Neuron (in vitro differentiated cells): Measurements from ENCODE around the gene RRH.
"Not testable (repeated sequence)": the region's sequence is repeated elsewhere in the genome, so short reads cannot be mapped to it uniquely, and the experiment has no call there.

Source experiments
- H2AFZ ChIP-seq: one replicate; pipeline ENCODE4 v1.6.1; 2013; ENCODE audit warnings: low read depth, mild to moderate bottlenecking, inconsistent platforms, low read length, moderate library complexity
- H3K27me3 ChIP-seq: one replicate; pipeline ENCODE4 v1.6.1; 2013; ENCODE audit warnings: low read length; ENCODE audit not compliant: insufficient read depth
- H3K36me3 ChIP-seq: one replicate; pipeline ENCODE4 v1.6.1; 2013; ENCODE audit warnings: low read length; ENCODE audit not compliant: insufficient read depth
- H3K4me1 ChIP-seq: one replicate; pipeline ENCODE4 v1.6.1; 2013; ENCODE audit warnings: low read length; ENCODE audit not compliant: insufficient read depth
- H3K4me3 ChIP-seq: 2 replicates; pipeline ENCODE4 v1.5.1; 2013; ENCODE audit warnings: mild to moderate bottlenecking, low read length, moderate library complexity
- H3K9me3 ChIP-seq: one replicate; pipeline ENCODE4 v1.6.1; 2013; ENCODE audit warnings: low read length

Gene RRH

GRCh38 chr4:109859426-109860300 lies 31.9 kb downstream of the RRH start:
- not testable (repeated sequence) for H3K4me1 ChIP-seq, H3K4me3 ChIP-seq, H3K36me3 ChIP-seq, H3K27me3 ChIP-seq, H2AFZ ChIP-seq, H3K9me3 ChIP-seq

- no peaks in the 10 kb centered on the region for H3K9me3 ChIP-seq
- no peaks in the 10 kb centered on the region for H3K27me3 ChIP-seq
- no peaks in the 10 kb centered on the region for H3K36me3 ChIP-seq
- H2AFZ ChIP-seq, result no peak overlapping the region
- peaks cover 2% of the 10 kb centered on the region for H3K4me1 ChIP-seq
- no peak overlapping the region for H3K4me3 ChIP-seq
These were observed 33.5 kb downstream of the RRH start for GRCh38 chr4:109861271-109861670.

- Histone ChIP-seq H3K27me3 (no peaks in the 10 kb centered on the region), H2AFZ (no peak overlapping the region), H3K4me3 (no peak overlapping the region), H3K9me3 (no peaks in the 10 kb centered on the region), H3K36me3 (no peaks in the 10 kb centered on the region), H3K4me1 (peaks cover 2% of the 10 kb centered on the region)
These were observed 34.2 kb downstream of the RRH start for GRCh38 chr4:109861916-109862511.

GRCh38 chr4:109864134-109864533 lies 36.4 kb downstream of the RRH start:
- H3K4me3 ChIP-seq, result no peak overlapping the region
- H3K36me3 ChIP-seq, result no peaks in the 10 kb centered on the region
- H3K9me3 ChIP-seq, result no peaks in the 10 kb centered on the region
- H3K4me1 ChIP-seq, result peaks cover 2% of the 10 kb centered on the region
- H2AFZ ChIP-seq, result no peak overlapping the region
- no peaks in the 10 kb centered on the region for H3K27me3 ChIP-seq

- Histone ChIP-seq H3K27me3 (no peaks in the 10 kb centered on the region), H2AFZ (no peak overlapping the region), H3K4me1 (no peaks in the 10 kb centered on the region), H3K9me3 (no peaks in the 10 kb centered on the region), H3K36me3 (no peaks in the 10 kb centered on the region), H3K4me3 (no peak overlapping the region)
These were observed 42.3 kb downstream of the RRH start for GRCh38 chr4:109870061-109870460.

GRCh38 chr4:109872065-109872464 lies 44.3 kb downstream of the RRH start:
- no peaks in the 10 kb centered on the region for H3K4me1 ChIP-seq
- H3K4me3 ChIP-seq, result no peak overlapping the region
- H3K27me3 ChIP-seq, result no peaks in the 10 kb centered on the region
- no peaks in the 10 kb centered on the region for H3K36me3 ChIP-seq
- H2AFZ ChIP-seq, result no peak overlapping the region
- H3K9me3 ChIP-seq, result no peaks in the 10 kb centered on the region

GRCh38 chr4:109872950-109873656 lies 45.3 kb downstream of the RRH start:
- Histone ChIP-seq H3K36me3 (no peaks in the 10 kb centered on the region), H3K27me3 (no peaks in the 10 kb centered on the region), H3K4me3 (no peak overlapping the region), H3K9me3 (no peaks in the 10 kb centered on the region), H3K4me1 (no peaks in the 10 kb centered on the region), H2AFZ (no peak overlapping the region)

- H3K36me3 ChIP-seq, result no peaks in the 10 kb centered on the region
- H3K4me1 ChIP-seq, result no peaks in the 10 kb centered on the region
- no peak overlapping the region for H2AFZ ChIP-seq
- H3K4me3 ChIP-seq, result no peak overlapping the region
- no peaks in the 10 kb centered on the region for H3K9me3 ChIP-seq
- H3K27me3 ChIP-seq, result no peaks in the 10 kb centered on the region
These were observed 46.2 kb downstream of the RRH start for GRCh38 chr4:109873791-109874514.

- H3K4me1 ChIP-seq, result no peaks in the 10 kb centered on the region
- no peaks in the 10 kb centered on the region for H3K9me3 ChIP-seq
- H3K36me3 ChIP-seq, result no peaks in the 10 kb centered on the region
- H3K27me3 ChIP-seq, result no peaks in the 10 kb centered on the region
- no peak overlapping the region for H2AFZ ChIP-seq
- no peak overlapping the region for H3K4me3 ChIP-seq
These were observed 47.3 kb downstream of the RRH start for GRCh38 chr4:109875106-109875505.

- H3K27me3 ChIP-seq, H3K9me3 ChIP-seq, H3K4me3 ChIP-seq, H2AFZ ChIP-seq, H3K4me1 ChIP-seq, H3K36me3 ChIP-seq: not testable (repeated sequence)
These were observed 47.8 kb downstream of the RRH start for GRCh38 chr4:109875553-109875952.

GRCh38 chr4:109876634-109877265 lies 49.0 kb downstream of the RRH start:
- no peak overlapping the region for H2AFZ ChIP-seq

GRCh38 chr4:109877400-109877799 lies 49.6 kb downstream of the RRH start:
- Histone ChIP-seq H3K36me3 (no peaks in the 10 kb centered on the region), H3K4me3 (no peak overlapping the region), H3K9me3 (no peaks in the 10 kb centered on the region), H3K27me3 (no peaks in the 10 kb centered on the region), H2AFZ (no peak overlapping the region), H3K4me1 (no peaks in the 10 kb centered on the region)

More at GRCh38 chr4:109876634-109877265, 49.0 kb downstream of the RRH start:
- Histone ChIP-seq H3K4me3 (no peak overlapping the region), H3K9me3 (no peaks in the 10 kb centered on the region), H3K4me1 (no peaks in the 10 kb centered on the region), H3K36me3 (no peaks in the 10 kb centered on the region), H3K27me3 (no peaks in the 10 kb centered on the region)
